NCI-H1694 treated with DMSO at 0.1 percent for 48 hours (cell line): ENCODE data around the gene PHPT1.
"Not testable (repeated sequence)": the region's sequence is repeated elsewhere in the genome, so short reads cannot be mapped to it uniquely, and the experiment has no call there.

Source experiments
- DNase-seq: peaks from one replicate; lab custom pipeline; 2025; lab: John Stamatoyannopoulos, UW

The PHPT1 gene

GRCh38 chr9:136823136-136824046 is 25.8 kb upstream of the PHPT1 start:
- DNase-seq, result no peak

GRCh38 chr9:136824496-136825225 is 24.5 kb upstream of the PHPT1 start:
- DNase-seq, result no peak

- DNase-seq, result no peak
Observed at GRCh38 chr9:136825295-136826187, 23.7 kb upstream of the PHPT1 start.

GRCh38 chr9:136826188-136826541 is 23.0 kb upstream of the PHPT1 start:
- DNase-seq, result no peak

- DNase-seq, result no peak
Observed at GRCh38 chr9:136826703-136827582, 22.3 kb upstream of the PHPT1 start.

- no peak for DNase-seq
Observed at GRCh38 chr9:136827794-136828473, 21.3 kb upstream of the PHPT1 start.

- no peak for DNase-seq
Observed at GRCh38 chr9:136828474-136829140, 20.6 kb upstream of the PHPT1 start.

- no peak for DNase-seq
Observed at GRCh38 chr9:136829412-136829811, 19.8 kb upstream of the PHPT1 start.

GRCh38 chr9:136829981-136830885 is 19.0 kb upstream of the PHPT1 start:
- no peak for DNase-seq

GRCh38 chr9:136831002-136831719 is 18.0 kb upstream of the PHPT1 start:
- DNase-seq, result no peak

GRCh38 chr9:136831720-136832104 is 17.5 kb upstream of the PHPT1 start:
- DNase-seq, result no peak

GRCh38 chr9:136832581-136832980 is 16.6 kb upstream of the PHPT1 start:
- no peak for DNase-seq

- DNase-seq, result not testable (repeated sequence)
Observed at GRCh38 chr9:136833381-136834048, 15.7 kb upstream of the PHPT1 start.

- no peak for DNase-seq
Observed at GRCh38 chr9:136835162-136835931, 13.9 kb upstream of the PHPT1 start.

- no peak for DNase-seq
Observed at GRCh38 chr9:136835932-136836904, 13.0 kb upstream of the PHPT1 start.
